SK-N-SH (cell line): Measurements from ENCODE around the gene CCDC6. TPM values are rescaled to one million over a fixed set of nuclear protein-coding genes. Genes with fewer than 3 reads are reported as not detected.

Source experiments
- CTCF ChIA-PET: fragments of 300-600, 350-600 bp; formaldehyde crosslinking; extraction: SDS; loops from one replicate; lab custom pipeline; 2021; lab: Yijun Ruan, JAX
- POLR2A ChIA-PET: fragments of 350-600 bp; sonication (Branson Sonifier 250); formaldehyde crosslinking; extraction: SDS; loops from one replicate; lab custom pipeline; 2020; ENCODE audit warnings: antibody characterized with exemption, inconsistent platforms; lab: Yijun Ruan, JAX
- DNase-seq: peaks from one replicate; pipeline ENCODE4 v3.0.0; 2012
- H2AFZ ChIP-seq: fragments of 200-600 bp; sonication (generic); 2 replicates; pipeline ENCODE4 v1.8.1; 2016; ENCODE audit warnings: antibody characterized with exemption, mild to moderate bottlenecking, low read depth
- H3F3A ChIP-seq: fragments of 200-600 bp; sonication (generic); replicated peaks from 2 replicates; pipeline ENCODE3; 2016; ENCODE audit warnings: antibody characterized with exemption, mild to moderate bottlenecking; ENCODE audit not compliant: insufficient read depth
- H3K27ac ChIP-seq, 2 experiments: fragments of 200-500 bp in 1 of 2; fragments of 200-600 bp in 1 of 2; sonication (Bioruptor generic) in 1 of 2; sonication (generic), shearing (Covaris generic) in 1 of 2; 2 replicates each; pipeline versions ENCODE4 v1.5.1 to v1.6.1; 2014 to 2016; ENCODE audit warnings: low read depth in 2 of 2, inconsistent platforms in 1 of 2, low read length in 1 of 2, mild to moderate bottlenecking in 1 of 2, mixed read lengths in 1 of 2
- H3K27me3 ChIP-seq: fragments of 200-600 bp; sonication (generic), shearing (Covaris generic); 2 replicates; pipeline ENCODE4 v1.6.1; 2016; ENCODE audit warnings: mixed run types; ENCODE audit not compliant: insufficient read depth
- H3K36me3 ChIP-seq, 2 experiments: fragments of 200-500 bp in 1 of 2; fragments of 200-600 bp in 1 of 2; sonication (Bioruptor generic) in 1 of 2; sonication (generic) in 1 of 2; replicated peaks in 1 of 2; 2 replicates each; pipeline versions ENCODE3 to v1.5.1; 2014 to 2016; ENCODE audit warnings: low read length in 1 of 2, mild to moderate bottlenecking in 1 of 2; ENCODE audit not compliant: insufficient read depth in 2 of 2, control insufficient read depth in 1 of 2
- H3K4me1 ChIP-seq, 2 experiments: fragments of 200-500 bp in 1 of 2; fragments of 200-600 bp in 1 of 2; sonication (Bioruptor generic) in 1 of 2; sonication (generic), shearing (Covaris generic) in 1 of 2; 2 replicates each; pipeline versions ENCODE4 v1.5.1 to v1.6.1; 2014 to 2016; ENCODE audit warnings: low read depth in 1 of 2, low read length in 1 of 2, mixed run types in 1 of 2; ENCODE audit not compliant: insufficient read depth in 2 of 2, control insufficient read depth in 1 of 2
- H3K4me2 ChIP-seq: fragments of 200-600 bp; sonication (generic), shearing (Covaris generic); 2 replicates; pipeline ENCODE4 v1.6.1; 2017; ENCODE audit warnings: mixed run types
- H3K4me3 ChIP-seq, 2 experiments: fragments of 200-500 bp in 1 of 2; fragments of 200-600 bp in 1 of 2; sonication (Bioruptor generic) in 1 of 2; sonication (generic), shearing (Covaris generic) in 1 of 2; 2 replicates each; pipeline versions ENCODE4 v1.5.1 to v1.8.1; 2014 to 2016; ENCODE audit warnings: low read depth in 2 of 2, inconsistent platforms in 1 of 2, low read length in 1 of 2, mild to moderate bottlenecking in 1 of 2, mixed read lengths in 1 of 2, moderate library complexity in 1 of 2
- H3K79me2 ChIP-seq: fragments of 200-600 bp; sonication (generic); 2 replicates; pipeline ENCODE4 v1.8.1; 2017; ENCODE audit warnings: mild to moderate bottlenecking; ENCODE audit not compliant: insufficient read depth
- H3K9ac ChIP-seq: fragments of 200-600 bp; sonication (generic); 2 replicates; pipeline ENCODE4 v1.6.1; 2017; ENCODE audit warnings: mixed run types
- H3K9me2 ChIP-seq: fragments of 200-600 bp; sonication (generic); 2 replicates; pipeline ENCODE4 v1.6.1; 2017; ENCODE audit warnings: mixed run types
- H3K9me3 ChIP-seq: fragments of 200-600 bp; sonication (generic); 2 replicates; pipeline ENCODE4 v1.6.1; 2017; ENCODE audit warnings: mixed run types, mild to moderate bottlenecking, moderate library complexity
- H4K20me1 ChIP-seq: fragments of 200-600 bp; sonication (generic); 2 replicates; pipeline ENCODE4 v1.6.1; 2017; ENCODE audit warnings: mild to moderate bottlenecking, mixed run types; ENCODE audit not compliant: insufficient read depth
- CHD2 ChIP-seq: fragments of 150-350 bp; IDR thresholded peaks from 2 replicates; pipeline ENCODE4 v1.6.1; 2018; ENCODE audit warnings: low read length; ENCODE audit not compliant: partially characterized antibody
- FOSL2 ChIP-seq: IDR thresholded peaks from 2 replicates; pipeline ENCODE4 v1.4.0; 2012; ENCODE audit warnings: low read depth, mild to moderate bottlenecking, moderate library complexity, borderline replicate concordance
- FOXJ3 ChIP-seq: sonication (generic); formaldehyde crosslinking; IDR thresholded peaks from 2 replicates; pipeline ENCODE4 v1.5.1; 2020; ENCODE audit warnings: mild to moderate bottlenecking, missing genetic modification reagents
- FOXM1 ChIP-seq: IDR thresholded peaks from 2 replicates; pipeline ENCODE4 v1.4.0; 2012; ENCODE audit warnings: low read depth, mild to moderate bottlenecking
- GABPA ChIP-seq: IDR thresholded peaks from 2 replicates; pipeline ENCODE4 v1.4.0; 2012; ENCODE audit warnings: low read depth, mild to moderate bottlenecking
- GATA2 ChIP-seq: sonication (generic); formaldehyde crosslinking; IDR thresholded peaks from 2 replicates; pipeline ENCODE4 v1.5.0; 2020; ENCODE audit warnings: mild to moderate bottlenecking, missing genetic modification reagents
- JUND ChIP-seq: IDR thresholded peaks from 2 replicates; pipeline ENCODE4 v1.4.0; 2012
- MEF2A ChIP-seq: IDR thresholded peaks from 2 replicates; pipeline ENCODE4 v1.4.0; 2012; ENCODE audit warnings: low read depth, borderline replicate concordance
- MXI1 ChIP-seq: IDR thresholded peaks from 2 replicates; pipeline ENCODE4 v1.6.1; 2012; ENCODE audit warnings: mild to moderate bottlenecking, low read depth, low read length, improper control_type of control experiment
- NRF1 ChIP-seq: IDR thresholded peaks from 2 replicates; pipeline ENCODE4 v1.6.1; 2012; ENCODE audit warnings: low read depth, mild to moderate bottlenecking, low read length
- RAD21 ChIP-seq: IDR thresholded peaks from 2 replicates; pipeline ENCODE4 v1.6.1; 2012; ENCODE audit warnings: mild to moderate bottlenecking, low read length
- TAF1 ChIP-seq: IDR thresholded peaks from 2 replicates; pipeline ENCODE4 v1.6.1; 2012; ENCODE audit warnings: low read depth, mild to moderate bottlenecking, low read length, moderate library complexity, borderline replicate concordance
- YY1 ChIP-seq: IDR thresholded peaks from 2 replicates; pipeline ENCODE4 v1.4.0; 2012; ENCODE audit warnings: low read depth, mild to moderate bottlenecking
- ZBTB33 ChIP-seq: IDR thresholded peaks from 2 replicates; pipeline ENCODE4 v1.4.0; 2012; ENCODE audit warnings: low read depth, borderline replicate concordance
- WGBS: methylation state at CpG from one replicate; pipeline ENCODE4 v1.1.6; 2017; ENCODE audit warnings: low lambda C conversion rate; 5-methylcytosine and 5-hydroxymethylcytosine counted together
- polyA plus RNA-seq, 3 experiments: library from polyadenylated mRNA; depleted of rRNA; stranded (reverse); fragments of >200 nt; gene quantifications; 2 replicates each; pipeline ENCODE4 v1.2.3, GENCODE V29; 2012
- TF ChIP-seq, protein P1 (sequence below): IDR thresholded peaks from 2 replicates; pipeline ENCODE4 v1.4.0; 2012; ENCODE audit warnings: low read depth, borderline replicate concordance
- TF ChIP-seq, protein P2 (sequence below): IDR thresholded peaks from 2 replicates; pipeline ENCODE4 v1.4.0; 2012; ENCODE audit warnings: low read depth
- TF ChIP-seq, protein P3 (sequence below): fragments of 200-600 bp; sonication (generic); IDR thresholded peaks from 2 replicates; pipeline ENCODE4 v1.6.1; 2017; ENCODE audit warnings: antibody characterized with exemption, mild to moderate bottlenecking, moderate library complexity

The CCDC6 gene
- polyA plus RNA-seq, 1 of the 3 experiments (the other 2 are of a cell fraction) = 10.8 TPM

- Histone ChIP-seq H2AFZ (no peak overlapping the region), H3K27ac (no peak overlapping the region), H3K9ac (no peak overlapping the region), H3K9me2 (no peaks in the 10 kb centered on the region), H3F3A (no peaks in the 10 kb centered on the region), H3K4me1 (no peaks in the 10 kb centered on the region), H3K9me3 (no peaks in the 10 kb centered on the region), H3K27me3 (no peaks in the 10 kb centered on the region), H3K79me2 (peaks cover 8% of the 10 kb centered on the region; the same call in 1 of the 2 replicates), H3K36me3 (peaks cover 0 to 10% of the 10 kb centered on the region in 2 experiments), H4K20me1 (no peaks in the 10 kb centered on the region), H3K4me2 (no peak overlapping the region), H3K4me3 (no peak overlapping the region)
- ChIA-PET POLR2A (no interaction called here), CTCF (interaction anchor here (0.8 to 4.4 kb wide), 4 partner anchors 10 to 193 kb away, joined by 3 to 21 read pairs (median 10); no protein-coding TSS in a partner anchor)
- WGBS = 100% methylated on average over 1 of the region's 1 CpG
- TF ChIP-seq FOXM1 = no peak
- TF ChIP-seq NRF1 = no peak
- no peak for TF ChIP-seq ZBTB33
- no peak for TF ChIP-seq MXI1
- TF ChIP-seq, protein P1, sequence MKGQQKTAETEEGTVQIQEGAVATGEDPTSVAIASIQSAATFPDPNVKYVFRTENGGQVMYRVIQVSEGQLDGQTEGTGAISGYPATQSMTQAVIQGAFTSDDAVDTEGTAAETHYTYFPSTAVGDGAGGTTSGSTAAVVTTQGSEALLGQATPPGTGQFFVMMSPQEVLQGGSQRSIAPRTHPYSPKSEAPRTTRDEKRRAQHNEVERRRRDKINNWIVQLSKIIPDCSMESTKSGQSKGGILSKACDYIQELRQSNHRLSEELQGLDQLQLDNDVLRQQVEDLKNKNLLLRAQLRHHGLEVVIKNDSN = no peak
- no peak for TF ChIP-seq GATA2 (CRISPR knock-in tag)
- TF ChIP-seq JUND = no peak
- TF ChIP-seq MEF2A = no peak
- no peak for TF ChIP-seq CHD2
- TF ChIP-seq, protein P2, sequence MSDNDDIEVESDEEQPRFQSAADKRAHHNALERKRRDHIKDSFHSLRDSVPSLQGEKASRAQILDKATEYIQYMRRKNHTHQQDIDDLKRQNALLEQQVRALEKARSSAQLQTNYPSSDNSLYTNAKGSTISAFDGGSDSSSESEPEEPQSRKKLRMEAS = no peak
- TF ChIP-seq FOXJ3 (CRISPR knock-in tag) = no peak
- TF ChIP-seq, protein P3, sequence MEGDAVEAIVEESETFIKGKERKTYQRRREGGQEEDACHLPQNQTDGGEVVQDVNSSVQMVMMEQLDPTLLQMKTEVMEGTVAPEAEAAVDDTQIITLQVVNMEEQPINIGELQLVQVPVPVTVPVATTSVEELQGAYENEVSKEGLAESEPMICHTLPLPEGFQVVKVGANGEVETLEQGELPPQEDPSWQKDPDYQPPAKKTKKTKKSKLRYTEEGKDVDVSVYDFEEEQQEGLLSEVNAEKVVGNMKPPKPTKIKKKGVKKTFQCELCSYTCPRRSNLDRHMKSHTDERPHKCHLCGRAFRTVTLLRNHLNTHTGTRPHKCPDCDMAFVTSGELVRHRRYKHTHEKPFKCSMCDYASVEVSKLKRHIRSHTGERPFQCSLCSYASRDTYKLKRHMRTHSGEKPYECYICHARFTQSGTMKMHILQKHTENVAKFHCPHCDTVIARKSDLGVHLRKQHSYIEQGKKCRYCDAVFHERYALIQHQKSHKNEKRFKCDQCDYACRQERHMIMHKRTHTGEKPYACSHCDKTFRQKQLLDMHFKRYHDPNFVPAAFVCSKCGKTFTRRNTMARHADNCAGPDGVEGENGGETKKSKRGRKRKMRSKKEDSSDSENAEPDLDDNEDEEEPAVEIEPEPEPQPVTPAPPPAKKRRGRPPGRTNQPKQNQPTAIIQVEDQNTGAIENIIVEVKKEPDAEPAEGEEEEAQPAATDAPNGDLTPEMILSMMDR = no peak
- TF ChIP-seq RAD21 = no peak
- TF ChIP-seq FOSL2 = no peak
- no peak for TF ChIP-seq YY1
- no peak for TF ChIP-seq TAF1
- TF ChIP-seq GABPA = no peak
- no peak for DNase-seq
These were observed 87.1 kb downstream of the CCDC6 start for GRCh38 chr10:59819265-59819664.
